ENCODE results near the gene TESK2.

TESK2 gene

GRCh38 chr1:45488666-45489377 is 2.1 kb downstream of the TESK2 start:
- TF ChIP-seq CSRNP3 (CRISPR knock-in tag; IDR thresholded peaks at IDR 0.05) (no peak), ARNTL (CRISPR knock-in tag; IDR thresholded peaks at IDR 0.05; ENCODE audit: borderline replicate concordance, low read depth) (no peak)
- no peak for ATAC-seq

GRCh38 chr1:45485949-45486348 is 5.0 kb downstream of the TESK2 start:
- ATAC-seq = no peak
- TF ChIP-seq ESRRG (CRISPR knock-in tag; IDR thresholded peaks at IDR 0.05) (no peak), CSDC2 (CRISPR knock-in tag; IDR thresholded peaks at IDR 0.05) (no peak)

GRCh38 chr1:45479039-45479748 is 11.8 kb downstream of the TESK2 start:
- ATAC-seq = no peak
- no peak for TF ChIP-seq SNAI2 (CRISPR knock-in tag; IDR thresholded peaks at IDR 0.05)
- TF ChIP-seq OSR1 (CRISPR knock-in tag; IDR thresholded peaks at IDR 0.05) = no peak
- no peak for TF ChIP-seq TOX (CRISPR knock-in tag; IDR thresholded peaks at IDR 0.05; ENCODE audit: borderline replicate concordance)
- TF ChIP-seq CSDC2 (CRISPR knock-in tag; IDR thresholded peaks at IDR 0.05) = no peak
- no peak for TF ChIP-seq ZC3H10 (CRISPR knock-in tag; IDR thresholded peaks at IDR 0.05)
- no peak for TF ChIP-seq GLIS3 (CRISPR knock-in tag; IDR thresholded peaks at IDR 0.05)
- TF ChIP-seq TCF4 (CRISPR knock-in tag; IDR thresholded peaks at IDR 0.05; ENCODE audit: borderline replicate concordance) = no peak
- no peak for TF ChIP-seq ISL1 (CRISPR knock-in tag; IDR thresholded peaks at IDR 0.05)
- TF ChIP-seq BACH2 (CRISPR knock-in tag; IDR thresholded peaks at IDR 0.05; ENCODE audit: borderline replicate concordance) = no peak
- TF ChIP-seq CSRNP3 (CRISPR knock-in tag; IDR thresholded peaks at IDR 0.05) = no peak
- no peak for TF ChIP-seq POU6F1 (CRISPR knock-in tag; IDR thresholded peaks at IDR 0.05; ENCODE audit: borderline replicate concordance, low read depth)
- TF ChIP-seq ZNF70 (CRISPR knock-in tag; IDR thresholded peaks at IDR 0.05) = no peak
- no peak for TF ChIP-seq ZFP30 (CRISPR knock-in tag; IDR thresholded peaks at IDR 0.05)

GRCh38 chr1:45478121-45478814 is 12.7 kb downstream of the TESK2 start:
- no peak for ATAC-seq

More at GRCh38 chr1:45478121-45478814, 12.7 kb downstream of the TESK2 start:
- TF ChIP-seq ZFP3 (CRISPR knock-in tag; IDR thresholded peaks at IDR 0.05) (no peak), ARNTL (CRISPR knock-in tag; IDR thresholded peaks at IDR 0.05; ENCODE audit: borderline replicate concordance, low read depth) (no peak), ESRRG (CRISPR knock-in tag; IDR thresholded peaks at IDR 0.05) (no peak), TOX (CRISPR knock-in tag; IDR thresholded peaks at IDR 0.05; ENCODE audit: borderline replicate concordance) (no peak), OSR1 (CRISPR knock-in tag; IDR thresholded peaks at IDR 0.05) (no peak), POU6F1 (CRISPR knock-in tag; IDR thresholded peaks at IDR 0.05; ENCODE audit: borderline replicate concordance, low read depth) (no peak), ZNF8 (CRISPR knock-in tag; IDR thresholded peaks at IDR 0.05) (no peak), CSDC2 (CRISPR knock-in tag; IDR thresholded peaks at IDR 0.05) (no peak), RARB (CRISPR knock-in tag; IDR thresholded peaks at IDR 0.05) (no peak), CSRNP3 (CRISPR knock-in tag; IDR thresholded peaks at IDR 0.05) (no peak), PATZ1 (CRISPR knock-in tag; IDR thresholded peaks at IDR 0.05; ENCODE audit: borderline replicate concordance) (no peak)
